A549 (cell line): ENCODE results near the gene ST14.

Experiments
- CTCF ChIP-seq: fragments of >200 bp; sonication (Bioruptor Twin); formaldehyde crosslinking; IDR thresholded peaks from 3 replicates; pipeline ENCODE4 v1.5.1; 2016
- ESRRA ChIP-seq: fragments of 150-350 bp; IDR thresholded peaks from 2 replicates; pipeline ENCODE4 v1.6.1; 2014; ENCODE audit warnings: mild to moderate bottlenecking, low read length, borderline replicate concordance
- PHF8 ChIP-seq: fragments of 200-600 bp; sonication (generic); IDR thresholded peaks from 2 replicates; pipeline ENCODE4 v1.6.1; 2016; ENCODE audit warnings: low read depth, mild to moderate bottlenecking, antibody characterized with exemption, moderate library complexity, borderline replicate concordance
- POLR2A ChIP-seq: IDR thresholded peaks from 2 replicates; pipeline ENCODE4 v1.6.1; 2012; ENCODE audit warnings: mild to moderate bottlenecking, low read length
- REST ChIP-seq: fragments of 200-600 bp; sonication (generic); IDR thresholded peaks from 2 replicates; pipeline ENCODE4 v1.6.1; 2016; ENCODE audit warnings: antibody characterized with exemption, mild to moderate bottlenecking, moderate library complexity

GRCh38 chr11:130243816-130244215 is 84.2 kb downstream of the ST14 start:
- no peak for TF ChIP-seq REST
- no peak for TF ChIP-seq CTCF
- TF ChIP-seq PHF8: no peak
- no peak for TF ChIP-seq POLR2A
- no peak for TF ChIP-seq ESRRA
